HFFc6 (cell line): ENCODE measurements around the gene CAMKK2. TPM values are rescaled to one million over a fixed set of nuclear protein-coding genes. Genes with fewer than 3 reads are reported as not detected.

ENCODE experiments used
- DNase-seq: peaks from one replicate; pipeline ENCODE4 v3.0.0-alpha.2; 2018
- H3K27ac Mint-ChIP-seq: 2 replicates; pipeline ENCODE4 v1.8.0; 2020; ENCODE audit warnings: mild to moderate bottlenecking, mixed read lengths
- H3K27me3 Mint-ChIP-seq: 2 replicates; pipeline ENCODE4 v1.8.0; 2021; ENCODE audit warnings: mild to moderate bottlenecking, moderate library complexity, mixed read lengths; ENCODE audit not compliant: insufficient read depth
- H3K36me3 Mint-ChIP-seq: 2 replicates; pipeline ENCODE4 v1.8.0; 2021; ENCODE audit warnings: low read depth, mixed read lengths
- H3K4me1 Mint-ChIP-seq: 2 replicates; pipeline ENCODE4 v1.8.0; 2020; ENCODE audit warnings: low read depth, mixed read lengths
- H3K4me3 Mint-ChIP-seq: 2 replicates; pipeline ENCODE4 v1.8.0; 2020; ENCODE audit warnings: mild to moderate bottlenecking, moderate library complexity, mixed read lengths
- H3K9me3 Mint-ChIP-seq: 2 replicates; pipeline ENCODE4 v1.8.0; 2020; ENCODE audit warnings: mild to moderate bottlenecking, mixed read lengths
- CTCF ChIP-seq: fragments of 200-600 bp; sonication (generic); IDR thresholded peaks from 2 replicates; pipeline ENCODE4 v1.5.0; 2021; ENCODE audit warnings: antibody characterized with exemption, mild to moderate bottlenecking
- total RNA-seq, 6 experiments: library from RNA; stranded (reverse); fragmentation: NEBNext Ultra II Directional; extraction: Animal tissue kit (Norgen Biotek cat#: 25700); gene quantifications; 2 replicates in 1 of 6; 3 replicates in 5 of 6; pipeline ENCODE4 v1.2.3, GENCODE V29; 2021

CAMKK2 gene
- total RNA-seq, 6 experiments from 2014 or later = 27.8 to 35.3 (median 31.1) TPM

DNA sequence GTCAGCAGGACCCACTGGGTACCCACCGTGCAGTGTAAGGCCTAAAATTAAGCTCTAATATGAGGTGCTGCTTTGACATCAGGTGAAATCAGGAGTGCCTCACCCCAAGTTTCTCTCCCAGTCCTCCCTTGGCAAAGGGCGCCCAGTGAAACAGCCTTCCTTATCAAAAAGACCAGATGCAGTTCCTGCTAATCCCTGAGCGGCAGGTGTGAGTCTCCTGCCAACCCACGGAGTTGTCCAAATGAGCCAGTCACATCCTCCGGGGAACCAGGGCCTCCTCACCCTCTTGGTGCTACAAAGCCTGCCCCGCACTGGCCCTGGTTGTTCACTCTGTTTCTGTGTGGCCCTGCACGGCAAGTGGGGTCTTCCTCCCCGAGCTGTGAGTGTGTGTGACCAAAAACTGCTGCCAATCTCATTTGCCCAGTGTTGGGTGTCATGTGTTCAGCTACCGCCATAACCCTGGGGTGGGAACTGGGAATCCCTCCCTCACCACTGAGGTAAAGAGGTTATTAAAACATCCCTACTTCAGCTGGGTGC, 106.8 kb downstream of the CAMKK2 start:
- H3K27me3 Mint-ChIP-seq = peaks cover 1% of the 10 kb centered on the region; the same call in 1 of the 2 replicates
- no peak for TF ChIP-seq CTCF
- peak overlapping the region; percentile 38; the same call in 1 of the 2 replicates for H3K27ac Mint-ChIP-seq
- H3K9me3 Mint-ChIP-seq = no peaks in the 10 kb centered on the region
- DNase-seq = no peak
- H3K4me1 Mint-ChIP-seq = peaks cover 43% of the 10 kb centered on the region
- H3K4me3 Mint-ChIP-seq = no peak overlapping the region
- no peaks in the 10 kb centered on the region for H3K36me3 Mint-ChIP-seq

- no peaks in the 10 kb centered on the region for H3K36me3 Mint-ChIP-seq
- no peak overlapping the region for H3K4me3 Mint-ChIP-seq
- DNase-seq = no peak
- peak overlapping the region; percentile 38; the same call in 1 of the 2 replicates for H3K27ac Mint-ChIP-seq
- H3K9me3 Mint-ChIP-seq = no peaks in the 10 kb centered on the region
- no peak for TF ChIP-seq CTCF
- H3K27me3 Mint-ChIP-seq = peaks cover 1% of the 10 kb centered on the region; the same call in 1 of the 2 replicates
- H3K4me1 Mint-ChIP-seq = peaks cover 43% of the 10 kb centered on the region
Measured at GRCh38 chr12:121189131-121189530, 107.4 kb downstream of the CAMKK2 start.

- H3K4me3 Mint-ChIP-seq = no peak overlapping the region
Measured at GRCh38 chr12:121188227-121188626, 108.3 kb downstream of the CAMKK2 start.

More at GRCh38 chr12:121188227-121188626, 108.3 kb downstream of the CAMKK2 start:
- Mint-ChIP-seq H3K9me3 (no peaks in the 10 kb centered on the region), H3K36me3 (no peaks in the 10 kb centered on the region), H3K27ac (no peak overlapping the region), H3K4me1 (peaks cover 41% of the 10 kb centered on the region), H3K27me3 (no peaks in the 10 kb centered on the region)
- no peak for TF ChIP-seq CTCF
- no peak for DNase-seq

Other genes with a start within 250 kb of the CAMKK2 start
- gene P2RX7, start 163.8 kb downstream of the CAMKK2 start, total RNA-seq = under 1 TPM; 0.17 to 0.32 (median 0.24) TPM
- 10 to 100 TPM in 2 of 6 experiments, 1 to 10 TPM in 4; 7.7 to 13.0 (median 9.6) TPM for gene P2RX4, start 86.6 kb downstream of the CAMKK2 start, total RNA-seq
- gene ANAPC5, start 55.7 kb upstream of the CAMKK2 start, total RNA-seq = 100 to 1,000 TPM in 1 of 6 experiments, 10 to 100 TPM in 5; 84.5 to 103 (median 93.5) TPM
- 10 to 100 TPM; 33.1 to 41.6 (median 39.0) TPM for gene RNF34, start 103.4 kb upstream of the CAMKK2 start, total RNA-seq